Right atrium auricular region (tissue), 2 donors: Measurements from ENCODE around the gene PBRM1. TPM values are rescaled to one million over a fixed set of nuclear protein-coding genes. Genes with fewer than 3 reads are reported as not detected.
A peak's percentile ranks its signal among the peaks of the same experiment; 100 is the strongest.

Source experiments
- DNase-seq: peaks from one replicate; pipeline ENCODE4 v3.0.0-alpha.2; 2019; ENCODE audit warnings: low spot score
- H3K27ac ChIP-seq, 2 donors: fragments of 200-600 bp; sonication (generic); 1 replicate in 1 of 2; 2 replicates in 1 of 2; pipeline ENCODE4 v1.5.1; 2016 to 2019
- H3K27me3 ChIP-seq, 2 donors: fragments of 200-600 bp; sonication (generic); one replicate each; pipeline versions ENCODE4 v1.5.1 to v1.6.0; 2017 to 2019
- H3K36me3 ChIP-seq: fragments of 200-600 bp; sonication (generic); one replicate; pipeline ENCODE4 v1.5.1; 2016
- H3K4me1 ChIP-seq, 2 donors: fragments of 200-600 bp; sonication (generic); one replicate each; pipeline versions ENCODE4 v1.5.1 to v1.6.0; 2017 to 2019
- H3K4me3 ChIP-seq, 2 donors: fragments of 200-600 bp; sonication (generic); 1 replicate in 1 of 2; 2 replicates in 1 of 2; pipeline ENCODE4 v1.5.1; 2017 to 2019; ENCODE audit warnings: mild to moderate bottlenecking in 1 of 2, moderate library complexity in 1 of 2
- H3K9me3 ChIP-seq, 2 donors: fragments of 200-600 bp; sonication (generic); one replicate each; pipeline ENCODE4 v1.5.1; 2019
- total RNA-seq, 2 donors: library from RNA; depleted of rRNA; stranded (reverse); fragments of >200 nt; gene quantifications; one replicate each; pipeline ENCODE4 v1.1.0, GENCODE V29; 2016
- TF ChIP-seq, protein P1 (sequence below), 2 donors: fragments of 200-600 bp; sonication (generic); IDR thresholded peaks; one replicate each; pipeline ENCODE4 v1.5.1; 2019; ENCODE audit warnings: antibody characterized with exemption in 2 of 2

PBRM1 gene
- total RNA-seq, 2 donors from 2014 or later, result 39.8 to 40.6 TPM

DNA sequence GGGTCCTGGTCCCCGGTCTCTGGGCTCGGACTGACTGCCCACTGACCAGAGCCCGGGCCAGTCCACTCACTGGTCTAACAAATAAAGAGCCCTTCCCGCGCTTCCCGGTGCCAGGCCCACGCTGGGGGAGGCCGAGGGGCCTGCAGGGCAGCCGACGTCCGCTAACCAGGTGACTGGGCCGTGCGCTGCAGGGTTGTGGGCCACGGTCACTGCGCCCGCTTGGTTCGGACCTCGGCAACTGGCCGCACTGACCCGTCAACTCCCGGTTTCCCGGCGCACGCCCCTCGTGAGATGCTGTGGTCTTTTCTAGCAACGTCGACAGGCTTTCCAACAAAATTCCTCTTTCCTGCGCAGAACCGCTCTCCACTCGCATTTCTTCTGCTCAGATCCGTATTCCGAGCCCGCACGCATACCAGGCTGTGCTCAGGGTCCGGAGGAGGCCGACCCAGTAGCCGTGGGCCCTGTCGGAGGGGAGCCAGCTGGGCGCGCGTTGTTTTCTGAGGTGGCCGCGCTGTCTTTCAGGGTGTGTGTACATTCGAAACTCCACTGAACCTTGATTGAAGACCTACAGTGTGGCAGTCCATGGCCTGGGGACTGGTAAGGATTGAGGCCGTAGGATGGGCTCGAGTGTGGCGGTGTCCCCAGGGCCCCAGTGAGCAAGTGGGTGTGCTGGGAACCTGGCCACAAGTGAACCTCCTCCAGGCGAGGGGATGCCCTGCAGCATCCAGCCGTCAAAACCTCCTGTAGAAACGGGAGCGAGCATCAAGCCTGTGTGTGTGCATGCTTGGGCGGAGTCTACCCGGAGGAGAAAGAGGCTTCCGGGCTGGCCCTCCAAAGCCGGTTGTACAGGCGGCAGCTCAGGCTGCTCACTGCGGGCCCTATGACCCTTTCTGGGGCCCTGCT lies 151.2 kb downstream of the PBRM1 start:
- Histone ChIP-seq H3K27me3 (no peaks in the 10 kb centered on the region), H3K4me1 (peaks cover 0 to 84% of the 10 kb centered on the region in 2 donors), H3K27ac (peak overlapping the region; percentile 89 to 93), H3K9me3 (no peaks in the 10 kb centered on the region), H3K36me3 (no peaks in the 10 kb centered on the region), H3K4me3 (peak overlapping the region; percentile 50 to 68)
- peak; percentile 72 for DNase-seq
- TF ChIP-seq, protein P1, sequence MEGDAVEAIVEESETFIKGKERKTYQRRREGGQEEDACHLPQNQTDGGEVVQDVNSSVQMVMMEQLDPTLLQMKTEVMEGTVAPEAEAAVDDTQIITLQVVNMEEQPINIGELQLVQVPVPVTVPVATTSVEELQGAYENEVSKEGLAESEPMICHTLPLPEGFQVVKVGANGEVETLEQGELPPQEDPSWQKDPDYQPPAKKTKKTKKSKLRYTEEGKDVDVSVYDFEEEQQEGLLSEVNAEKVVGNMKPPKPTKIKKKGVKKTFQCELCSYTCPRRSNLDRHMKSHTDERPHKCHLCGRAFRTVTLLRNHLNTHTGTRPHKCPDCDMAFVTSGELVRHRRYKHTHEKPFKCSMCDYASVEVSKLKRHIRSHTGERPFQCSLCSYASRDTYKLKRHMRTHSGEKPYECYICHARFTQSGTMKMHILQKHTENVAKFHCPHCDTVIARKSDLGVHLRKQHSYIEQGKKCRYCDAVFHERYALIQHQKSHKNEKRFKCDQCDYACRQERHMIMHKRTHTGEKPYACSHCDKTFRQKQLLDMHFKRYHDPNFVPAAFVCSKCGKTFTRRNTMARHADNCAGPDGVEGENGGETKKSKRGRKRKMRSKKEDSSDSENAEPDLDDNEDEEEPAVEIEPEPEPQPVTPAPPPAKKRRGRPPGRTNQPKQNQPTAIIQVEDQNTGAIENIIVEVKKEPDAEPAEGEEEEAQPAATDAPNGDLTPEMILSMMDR (IDR thresholded peaks at IDR 0.05), result no peak

DNA sequence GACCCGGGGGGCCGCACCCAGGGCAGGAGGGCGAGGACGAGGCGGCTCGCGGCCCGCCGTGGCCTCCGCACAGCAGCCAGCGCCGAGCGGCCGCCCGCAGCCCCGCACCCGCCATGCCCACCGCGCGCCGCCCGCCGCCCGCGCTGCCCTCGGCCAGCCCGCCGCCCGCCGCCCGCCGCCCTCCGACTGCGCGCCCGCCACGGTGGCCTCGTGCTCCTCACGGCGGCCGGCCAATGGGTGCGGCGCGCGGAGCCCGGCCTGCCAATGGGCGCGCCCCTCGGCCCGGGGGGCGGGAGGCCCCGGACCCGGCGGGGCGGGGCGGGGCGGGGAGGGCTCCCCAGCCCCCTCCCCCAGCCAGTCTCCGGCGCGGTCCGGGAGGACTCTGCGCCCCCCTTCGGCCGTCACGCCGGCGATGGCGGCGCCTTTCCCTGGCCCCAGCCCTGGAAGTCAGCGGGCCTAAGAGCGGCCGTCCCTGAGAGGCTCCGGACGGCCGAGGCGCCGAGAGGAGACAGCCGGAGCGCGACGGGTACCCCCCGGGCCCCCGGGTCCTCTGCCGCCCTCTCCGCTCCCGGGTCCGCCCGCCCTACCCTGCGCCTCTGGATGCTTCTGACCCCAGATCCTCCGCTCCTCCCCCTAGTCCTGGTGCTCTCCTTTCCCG lies 152.0 kb downstream of the PBRM1 start, which contains the start of gene NT5DC2:
Gene NT5DC2 (minus strand): TSS at position 235 of the 658 bp plus-strand sequence. CDS start 120 bp downstream, at position 115.
- Histone ChIP-seq H3K4me3 (peak within 1 kb of the TSS; percentile 50 to 69), H3K9me3 (no peaks in the 10 kb centered on the region), H3K27me3 (no peaks in the 10 kb centered on the region), H3K36me3 (peaks cover under 1% of the 10 kb centered on the region), H3K27ac (peak within 1 kb of the TSS; percentile 89 to 93), H3K4me1 (peaks cover 0 to 84% of the 10 kb centered on the region in 2 donors)
- TF ChIP-seq, protein P1 (IDR thresholded peaks at IDR 0.05), result peak in 1 of 2 donors; percentile 42
- DNase-seq, result peak; percentile 70

DNA sequence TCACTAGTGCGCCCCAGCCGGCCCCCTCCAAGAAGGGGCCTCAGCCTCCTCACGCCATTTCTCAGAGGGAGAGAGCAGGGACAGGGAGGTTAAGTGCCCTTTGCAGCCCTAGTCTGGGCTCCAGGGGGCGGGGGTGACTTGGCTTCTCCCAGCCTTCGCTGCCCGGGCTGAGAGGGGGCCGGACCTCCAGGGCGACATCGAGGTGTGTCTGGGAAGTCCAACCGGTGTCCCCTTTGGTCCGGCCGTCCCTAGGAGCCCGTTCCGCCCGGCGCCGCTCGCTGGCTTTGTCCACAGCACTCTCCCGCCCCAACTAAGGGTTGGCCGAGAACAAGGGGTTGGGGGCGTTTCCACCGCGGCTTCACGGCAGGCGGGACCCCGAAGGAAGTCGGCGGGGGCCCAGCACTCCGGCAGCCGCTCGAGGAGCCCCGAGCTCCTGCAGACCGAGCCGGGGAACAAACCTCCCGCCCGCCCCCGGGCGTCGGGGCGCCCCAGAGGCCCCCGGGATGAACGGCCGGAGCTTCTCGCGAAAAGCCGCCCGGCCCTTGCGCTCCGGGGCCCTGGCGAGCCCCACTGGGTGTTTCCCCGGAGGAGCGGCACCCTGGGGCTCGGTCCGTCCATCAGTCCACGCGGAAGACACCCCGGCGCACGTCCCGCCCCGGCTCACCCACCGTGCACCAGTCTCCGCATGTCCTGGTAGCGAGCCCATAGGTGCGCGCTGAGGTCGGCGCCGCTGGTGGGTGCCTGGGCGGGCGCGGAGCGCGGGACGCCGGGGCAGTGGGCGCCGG lies 152.7 kb downstream of the PBRM1 start:
- DNase-seq, result peak; percentile 58
- Histone ChIP-seq H3K4me1 (peaks cover 0 to 84% of the 10 kb centered on the region in 2 donors), H3K9me3 (no peaks in the 10 kb centered on the region), H3K4me3 (peak overlapping the region; percentile 50 to 69), H3K36me3 (peaks cover 8% of the 10 kb centered on the region), H3K27me3 (no peaks in the 10 kb centered on the region), H3K27ac (peak overlapping the region; percentile 83 to 92)
- TF ChIP-seq, protein P1 (IDR thresholded peaks at IDR 0.05), result no peak

DNA sequence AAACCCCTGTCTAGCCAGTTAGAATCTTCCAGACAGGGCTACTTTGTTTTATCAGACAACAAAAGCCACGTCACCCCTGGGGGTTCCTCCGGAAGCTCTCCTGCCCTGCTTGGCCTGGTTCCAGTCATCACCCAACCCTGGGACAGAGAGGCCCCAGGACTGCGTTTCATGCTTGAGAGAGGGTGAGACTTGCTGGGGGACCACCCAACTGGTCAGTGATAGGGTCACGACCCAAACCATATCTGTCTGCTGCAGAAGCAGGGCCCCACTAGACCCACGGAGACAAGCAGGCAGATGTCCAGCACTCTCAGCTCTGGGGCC lies 153.2 kb downstream of the PBRM1 start:
- Histone ChIP-seq H3K27ac (peak overlapping the region; percentile 83 to 92), H3K4me1 (peaks cover 0 to 78% of the 10 kb centered on the region in 2 donors), H3K27me3 (no peaks in the 10 kb centered on the region), H3K36me3 (peaks cover 13% of the 10 kb centered on the region), H3K9me3 (no peaks in the 10 kb centered on the region), H3K4me3 (peak overlapping the region; percentile 50 to 69)
- DNase-seq, result peak; percentile 58
- TF ChIP-seq, protein P1 (IDR thresholded peaks at IDR 0.05), result no peak

DNA sequence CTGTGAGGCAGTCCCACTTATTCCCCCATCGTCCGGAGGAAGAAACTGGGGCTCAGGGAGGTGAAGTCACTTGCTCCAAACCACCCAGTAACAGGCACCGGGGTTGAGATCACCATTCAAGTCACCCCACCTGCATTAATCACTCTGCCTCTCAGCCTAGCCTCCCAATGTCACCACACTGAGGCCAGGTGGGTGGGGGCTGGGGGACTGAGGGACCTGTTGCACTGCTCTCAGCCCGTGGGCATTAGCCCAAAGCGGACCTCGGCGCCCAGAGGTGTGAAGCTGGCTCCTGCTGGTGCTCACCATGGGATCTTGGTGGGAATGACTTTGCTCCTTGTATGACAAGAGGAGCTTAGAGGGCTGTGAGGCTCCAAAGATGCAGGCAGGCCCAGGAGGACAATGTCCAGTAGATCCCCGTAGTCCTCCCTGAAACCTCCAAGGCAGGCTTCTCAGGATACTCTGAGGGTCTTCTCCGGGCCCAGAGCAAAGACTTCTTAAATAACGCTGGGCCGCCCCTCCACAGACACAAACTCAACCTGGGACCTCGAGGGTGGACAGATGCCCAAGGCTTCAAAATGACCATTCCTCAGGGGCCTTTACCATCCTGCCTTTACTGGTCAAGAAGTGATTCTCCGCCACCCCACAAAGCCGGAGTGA lies 153.7 kb downstream of the PBRM1 start:
- no peaks in the 10 kb centered on the region for H3K27me3 ChIP-seq
- H3K27ac ChIP-seq, result peak overlapping the region; percentile 83 to 92
- no peak for DNase-seq
- no peaks in the 10 kb centered on the region for H3K9me3 ChIP-seq
- H3K4me3 ChIP-seq, result peak overlapping the region in 1 of 2 donors; percentile 69
- peaks cover 0 to 77% of the 10 kb centered on the region in 2 donors for H3K4me1 ChIP-seq
- TF ChIP-seq, protein P1 (IDR thresholded peaks at IDR 0.05), result no peak
- H3K36me3 ChIP-seq, result peaks cover 18% of the 10 kb centered on the region
